HepG2 (cell line): ENCODE data around the gene SESN2.

Source experiments
- FOXK2 ChIP-seq: fragments of 450-650 bp; IDR thresholded peaks from 2 replicates; pipeline ENCODE4 v1.6.1; 2016
- HOXD1 ChIP-seq: sonication (generic); formaldehyde crosslinking; IDR thresholded peaks from 2 replicates; pipeline ENCODE4 v1.5.0; 2020; ENCODE audit warnings: missing genetic modification reagents
- REPIN1 ChIP-seq: sonication (generic); formaldehyde crosslinking; IDR thresholded peaks from 2 replicates; pipeline ENCODE4 v1.8.0; 2022; ENCODE audit warnings: missing genetic modification reagents, low read depth, mild to moderate bottlenecking, borderline replicate concordance
- SALL2 ChIP-seq: sonication (generic); formaldehyde crosslinking; IDR thresholded peaks from 2 replicates; pipeline ENCODE4 v1.8.1; 2023; ENCODE audit warnings: mild to moderate bottlenecking, missing genetic modification reagents, inconsistent platforms
- ZNF879 ChIP-seq: sonication (generic); formaldehyde crosslinking; IDR thresholded peaks from 2 replicates; pipeline ENCODE4 v1.8.1; 2023; ENCODE audit warnings: missing genetic modification reagents
- ZSCAN20 ChIP-seq: sonication (generic); formaldehyde crosslinking; IDR thresholded peaks from 2 replicates; pipeline ENCODE4 v1.4.0; 2020; ENCODE audit warnings: missing genetic modification reagents, mild to moderate bottlenecking, borderline replicate concordance
- TF ChIP-seq, protein P1 (sequence below): sonication (generic); formaldehyde crosslinking; IDR thresholded peaks from 2 replicates; pipeline ENCODE4 v1.4.0; 2020; ENCODE audit warnings: low read depth, mild to moderate bottlenecking, missing genetic modification reagents

DNA sequence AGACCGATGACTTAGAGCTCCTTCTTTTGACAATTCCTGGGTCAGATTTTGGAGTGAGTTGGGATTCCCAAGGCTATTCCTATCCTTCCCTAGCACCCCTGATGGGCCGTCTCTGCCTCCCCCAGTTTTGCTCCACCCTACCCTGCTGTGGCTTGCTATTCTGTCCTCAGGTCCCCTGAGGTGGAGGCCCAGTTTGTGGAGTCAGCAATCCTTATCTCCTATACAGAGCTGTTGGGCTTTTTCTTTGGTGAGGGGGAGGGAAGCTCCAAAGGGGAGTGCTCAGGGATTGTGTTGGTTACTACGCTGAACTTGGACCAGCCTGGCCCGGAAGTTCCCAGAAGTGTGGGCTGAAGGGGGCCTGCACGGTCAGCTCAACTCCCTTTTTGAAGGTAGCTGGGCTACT is 7.6 kb downstream of the SESN2 start:
- no peak for TF ChIP-seq HOXD1 (CRISPR knock-in tag)
- no peak for TF ChIP-seq ZNF879
- TF ChIP-seq ZSCAN20 = no peak
- TF ChIP-seq, protein P1, sequence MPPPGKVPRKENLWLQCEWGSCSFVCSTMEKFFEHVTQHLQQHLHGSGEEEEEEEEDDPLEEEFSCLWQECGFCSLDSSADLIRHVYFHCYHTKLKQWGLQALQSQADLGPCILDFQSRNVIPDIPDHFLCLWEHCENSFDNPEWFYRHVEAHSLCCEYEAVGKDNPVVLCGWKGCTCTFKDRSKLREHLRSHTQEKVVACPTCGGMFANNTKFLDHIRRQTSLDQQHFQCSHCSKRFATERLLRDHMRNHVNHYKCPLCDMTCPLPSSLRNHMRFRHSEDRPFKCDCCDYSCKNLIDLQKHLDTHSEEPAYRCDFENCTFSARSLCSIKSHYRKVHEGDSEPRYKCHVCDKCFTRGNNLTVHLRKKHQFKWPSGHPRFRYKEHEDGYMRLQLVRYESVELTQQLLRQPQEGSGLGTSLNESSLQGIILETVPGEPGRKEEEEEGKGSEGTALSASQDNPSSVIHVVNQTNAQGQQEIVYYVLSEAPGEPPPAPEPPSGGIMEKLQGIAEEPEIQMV (CRISPR knock-in tag) = no peak
- no peak for TF ChIP-seq SALL2
- TF ChIP-seq REPIN1 (CRISPR knock-in tag) = no peak
- TF ChIP-seq FOXK2 = no peak
